Measurements from ENCODE around the gene CNKSR1. TPM values are rescaled to one million over a fixed set of nuclear protein-coding genes. Genes with fewer than 3 reads are reported as not detected.

Gene CNKSR1
- polyA plus RNA-seq, 1 donor: 109 TPM

DNA sequence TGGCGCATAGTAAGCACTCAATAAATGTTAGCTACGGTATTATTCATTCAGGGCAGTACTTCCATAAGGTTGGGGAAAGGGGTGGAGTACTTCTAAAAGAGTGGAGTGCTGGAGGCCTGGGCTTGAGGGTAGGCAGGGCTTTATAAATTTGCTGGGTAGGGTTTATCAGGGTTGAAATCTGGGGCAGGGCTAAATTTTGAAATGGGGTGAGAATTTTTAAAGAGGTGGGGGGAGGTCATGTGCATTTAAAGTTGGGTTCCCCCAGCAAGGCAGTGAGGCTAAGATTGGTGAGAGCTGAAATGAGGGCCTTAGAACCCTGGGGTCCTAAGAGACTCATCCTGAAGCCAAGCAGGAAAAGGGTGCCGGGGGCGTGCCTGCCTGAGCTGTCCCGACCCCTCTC, 23.1 kb downstream of the CNKSR1 start:
- H3K4me3 ChIP-seq (ENCODE audit: low read length): no peak overlapping the region
- no peaks in the 10 kb centered on the region for H3K36me3 ChIP-seq (ENCODE audit: control insufficient read depth, insufficient read depth, low read length)
- no peak for DNase-seq
- no peak overlapping the region for H3K27ac ChIP-seq (ENCODE audit: low read length)
- H3K9me3 ChIP-seq (ENCODE audit: control insufficient read depth, low read depth, low read length): no peaks in the 10 kb centered on the region
- peaks cover 15% of the 10 kb centered on the region for H3K27me3 ChIP-seq (ENCODE audit: control insufficient read depth, insufficient read depth, low read length)
- peaks cover 5% of the 10 kb centered on the region for H3K4me1 ChIP-seq (ENCODE audit: control insufficient read depth, insufficient read depth, low read length)
- no CpG with 5 or more reads among the region's 5 CpGs for WGBS (ENCODE audit: insufficient coverage, low lambda C conversion rate)

- WGBS (ENCODE audit: insufficient coverage, low lambda C conversion rate): no CpG with 5 or more reads among the region's 9 CpGs
- H3K36me3 ChIP-seq (ENCODE audit: control insufficient read depth, insufficient read depth, low read length): no peaks in the 10 kb centered on the region
- no peak overlapping the region for H3K27ac ChIP-seq (ENCODE audit: low read length)
- H3K4me3 ChIP-seq (ENCODE audit: low read length): no peak overlapping the region
- peaks cover 13% of the 10 kb centered on the region for H3K27me3 ChIP-seq (ENCODE audit: control insufficient read depth, insufficient read depth, low read length)
- peaks cover 5% of the 10 kb centered on the region for H3K4me1 ChIP-seq (ENCODE audit: control insufficient read depth, insufficient read depth, low read length)
- no peak for DNase-seq
- H3K9me3 ChIP-seq (ENCODE audit: control insufficient read depth, low read depth, low read length): no peaks in the 10 kb centered on the region
These were observed 26.5 kb downstream of the CNKSR1 start for GRCh38 chr1:26203642-26204318.

- Histone ChIP-seq H3K27ac (ENCODE audit: low read length) (no peak overlapping the region), H3K4me3 (ENCODE audit: low read length) (no peak overlapping the region), H3K36me3 (ENCODE audit: control insufficient read depth, insufficient read depth, low read length) (no peaks in the 10 kb centered on the region), H3K9me3 (ENCODE audit: control insufficient read depth, low read depth, low read length) (no peaks in the 10 kb centered on the region), H3K4me1 (ENCODE audit: control insufficient read depth, insufficient read depth, low read length) (no peaks in the 10 kb centered on the region), H3K27me3 (ENCODE audit: control insufficient read depth, insufficient read depth, low read length) (no peaks in the 10 kb centered on the region)
- no CpG with 5 or more reads among the region's 5 CpGs for WGBS (ENCODE audit: insufficient coverage, low lambda C conversion rate)
- DNase-seq: no peak
These were observed 33.0 kb downstream of the CNKSR1 start for GRCh38 chr1:26210147-26210870.

- DNase-seq: no peak
- Histone ChIP-seq H3K4me3 (ENCODE audit: low read length) (no peak overlapping the region), H3K9me3 (ENCODE audit: control insufficient read depth, low read depth, low read length) (no peaks in the 10 kb centered on the region), H3K27ac (ENCODE audit: low read length) (no peak overlapping the region), H3K36me3 (ENCODE audit: control insufficient read depth, insufficient read depth, low read length) (no peaks in the 10 kb centered on the region), H3K4me1 (ENCODE audit: control insufficient read depth, insufficient read depth, low read length) (no peaks in the 10 kb centered on the region), H3K27me3 (ENCODE audit: control insufficient read depth, insufficient read depth, low read length) (no peaks in the 10 kb centered on the region)
- 100% methylated on average over 1 of the region's 5 CpGs for WGBS (ENCODE audit: insufficient coverage, low lambda C conversion rate)
These were observed 35.4 kb downstream of the CNKSR1 start for GRCh38 chr1:26212726-26213125.

- H3K9me3 ChIP-seq (ENCODE audit: control insufficient read depth, low read depth, low read length): no peaks in the 10 kb centered on the region
- H3K4me1 ChIP-seq (ENCODE audit: control insufficient read depth, insufficient read depth, low read length): no peaks in the 10 kb centered on the region
- 20% methylated on average over 1 of the region's 6 CpGs for WGBS (ENCODE audit: insufficient coverage, low lambda C conversion rate)
- no peaks in the 10 kb centered on the region for H3K36me3 ChIP-seq (ENCODE audit: control insufficient read depth, insufficient read depth, low read length)
- no peaks in the 10 kb centered on the region for H3K27me3 ChIP-seq (ENCODE audit: control insufficient read depth, insufficient read depth, low read length)
- H3K4me3 ChIP-seq (ENCODE audit: low read length): no peak overlapping the region
- H3K27ac ChIP-seq (ENCODE audit: low read length): no peak overlapping the region
- DNase-seq: no peak
These were observed 36.1 kb downstream of the CNKSR1 start for GRCh38 chr1:26213335-26213905.

DNA sequence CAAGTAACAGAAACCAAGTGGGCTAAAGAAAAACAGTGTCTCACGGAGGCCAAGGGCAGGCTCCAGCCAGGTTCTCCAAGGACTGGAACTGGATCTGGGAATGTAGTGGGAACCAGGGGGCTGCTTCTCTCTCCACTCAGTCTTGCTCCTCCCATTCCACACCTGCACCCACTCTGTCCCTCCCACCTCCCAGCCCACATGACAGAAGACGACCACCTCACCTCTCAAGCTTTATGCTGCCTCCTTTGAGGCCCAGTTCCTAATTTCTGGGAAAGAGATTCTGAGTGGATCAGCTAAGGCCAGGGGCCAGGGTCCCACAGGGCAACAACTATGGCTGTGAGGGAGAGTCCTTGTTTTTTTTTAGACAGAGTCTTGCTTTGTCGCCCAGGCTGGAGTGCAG, 38.0 kb downstream of the CNKSR1 start:
- Histone ChIP-seq H3K4me3 (ENCODE audit: low read length) (no peak overlapping the region), H3K4me1 (ENCODE audit: control insufficient read depth, insufficient read depth, low read length) (no peaks in the 10 kb centered on the region), H3K9me3 (ENCODE audit: control insufficient read depth, low read depth, low read length) (no peaks in the 10 kb centered on the region), H3K27me3 (ENCODE audit: control insufficient read depth, insufficient read depth, low read length) (no peaks in the 10 kb centered on the region), H3K27ac (ENCODE audit: low read length) (no peak overlapping the region), H3K36me3 (ENCODE audit: control insufficient read depth, insufficient read depth, low read length) (no peaks in the 10 kb centered on the region)
- WGBS (ENCODE audit: insufficient coverage, low lambda C conversion rate): no CpG with 5 or more reads among the region's 3 CpGs
- DNase-seq: no peak

DNA sequence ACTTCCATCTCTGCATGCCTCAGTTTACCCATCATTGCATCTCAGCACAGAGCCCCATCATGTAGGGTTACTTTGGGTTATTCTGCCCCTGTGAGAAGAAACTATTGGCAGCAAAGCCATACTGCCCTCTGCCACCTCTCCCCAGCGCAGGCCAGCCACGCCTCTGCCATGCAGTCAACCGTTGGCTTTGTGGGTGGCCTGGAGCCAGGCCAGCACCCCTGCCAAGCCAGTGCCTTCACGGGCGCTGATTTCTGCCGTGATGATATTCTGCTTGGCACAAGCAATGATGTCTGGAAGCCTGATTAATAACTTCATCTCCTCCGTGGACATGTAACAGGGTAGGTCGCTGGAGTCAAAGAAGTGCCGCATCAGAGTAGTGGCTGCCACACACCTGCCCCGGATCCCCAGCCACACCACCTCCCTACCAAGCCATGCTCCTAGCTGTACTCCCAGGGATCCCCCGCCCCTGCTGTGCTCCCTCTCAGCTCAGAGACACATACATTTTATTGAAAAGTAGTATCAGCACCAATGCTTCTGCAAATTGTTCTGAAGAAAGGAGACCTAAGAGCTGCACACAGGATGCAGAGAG, 41.7 kb downstream of the CNKSR1 start:
- DNase-seq: no peak
- no CpG with 5 or more reads among the region's 11 CpGs for WGBS (ENCODE audit: insufficient coverage, low lambda C conversion rate)
- H3K27ac ChIP-seq (ENCODE audit: low read length): no peak overlapping the region

GRCh38 chr1:26220199-26220912, 43.1 kb downstream of the CNKSR1 start:
- no peak for DNase-seq
- WGBS (ENCODE audit: insufficient coverage, low lambda C conversion rate): no CpG with 5 or more reads among the region's 27 CpGs

More for the DNA sequence above, 41.7 kb downstream of the CNKSR1 start:
- Histone ChIP-seq H3K4me1 (ENCODE audit: control insufficient read depth, insufficient read depth, low read length) (no peaks in the 10 kb centered on the region), H3K27me3 (ENCODE audit: control insufficient read depth, insufficient read depth, low read length) (peaks cover 2% of the 10 kb centered on the region), H3K4me3 (ENCODE audit: low read length) (no peak overlapping the region), H3K9me3 (ENCODE audit: control insufficient read depth, low read depth, low read length) (no peaks in the 10 kb centered on the region), H3K36me3 (ENCODE audit: control insufficient read depth, insufficient read depth, low read length) (no peaks in the 10 kb centered on the region)

DNA sequence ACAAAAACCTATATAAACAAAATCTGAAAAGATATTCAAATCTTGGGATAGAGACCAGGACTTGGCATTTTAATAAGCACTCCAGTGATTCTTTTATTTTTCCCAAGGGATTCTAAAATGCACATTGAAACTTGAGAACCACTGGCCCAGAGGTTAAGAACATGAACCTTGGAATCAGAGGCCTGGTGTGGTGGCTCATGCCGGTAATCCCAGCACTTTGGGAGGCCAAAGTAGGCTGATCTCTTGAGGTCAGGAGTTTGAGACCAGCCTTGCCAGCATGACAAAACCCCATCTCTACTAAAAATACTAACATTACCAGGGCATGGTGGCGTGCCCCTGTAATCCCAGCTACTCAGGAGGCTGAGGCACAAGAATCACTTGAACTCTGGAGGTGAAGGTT, 43.8 kb downstream of the CNKSR1 start:
- DNase-seq: no peak

More at GRCh38 chr1:26220199-26220912, 43.1 kb downstream of the CNKSR1 start:
- H3K9me3 ChIP-seq (ENCODE audit: control insufficient read depth, low read depth, low read length): no peaks in the 10 kb centered on the region
- H3K36me3 ChIP-seq (ENCODE audit: control insufficient read depth, insufficient read depth, low read length): no peaks in the 10 kb centered on the region
- no peak overlapping the region for H3K4me3 ChIP-seq (ENCODE audit: low read length)
- H3K4me1 ChIP-seq (ENCODE audit: control insufficient read depth, insufficient read depth, low read length): no peaks in the 10 kb centered on the region
- H3K27ac ChIP-seq (ENCODE audit: low read length): no peak overlapping the region
- H3K27me3 ChIP-seq (ENCODE audit: control insufficient read depth, insufficient read depth, low read length): peaks cover 5% of the 10 kb centered on the region

GRCh38 chr1:26224606-26225005, 47.3 kb downstream of the CNKSR1 start:
- peak overlapping the region; percentile 30 for H3K27ac ChIP-seq (ENCODE audit: low read length)
- peak overlapping the region; percentile 69 for H3K4me3 ChIP-seq (ENCODE audit: low read length)

More for the DNA sequence above, 43.8 kb downstream of the CNKSR1 start:
- Histone ChIP-seq H3K27ac (ENCODE audit: low read length) (no peak overlapping the region), H3K36me3 (ENCODE audit: control insufficient read depth, insufficient read depth, low read length) (no peaks in the 10 kb centered on the region), H3K4me3 (ENCODE audit: low read length) (no peak overlapping the region), H3K4me1 (ENCODE audit: control insufficient read depth, insufficient read depth, low read length) (peaks cover 5% of the 10 kb centered on the region), H3K9me3 (ENCODE audit: control insufficient read depth, low read depth, low read length) (peaks cover 2% of the 10 kb centered on the region), H3K27me3 (ENCODE audit: control insufficient read depth, insufficient read depth, low read length) (peaks cover 10% of the 10 kb centered on the region)
- WGBS (ENCODE audit: insufficient coverage, low lambda C conversion rate): no CpG with 5 or more reads among the region's 2 CpGs

More at GRCh38 chr1:26224606-26225005, 47.3 kb downstream of the CNKSR1 start:
- peaks cover 2% of the 10 kb centered on the region for H3K9me3 ChIP-seq (ENCODE audit: control insufficient read depth, low read depth, low read length)
- peaks cover 14% of the 10 kb centered on the region for H3K27me3 ChIP-seq (ENCODE audit: control insufficient read depth, insufficient read depth, low read length)
- WGBS (ENCODE audit: insufficient coverage, low lambda C conversion rate): no CpG with 5 or more reads among the region's 7 CpGs
- no peaks in the 10 kb centered on the region for H3K36me3 ChIP-seq (ENCODE audit: control insufficient read depth, insufficient read depth, low read length)
- DNase-seq: peak in 1 of 2 donors; percentile 31
- peaks cover 5% of the 10 kb centered on the region for H3K4me1 ChIP-seq (ENCODE audit: control insufficient read depth, insufficient read depth, low read length)

Measured in large intestine (tissue), 3 donors.